Stimulated activated CD8-positive, alpha-beta memory T cell treated with anti-CD3 and anti-CD28 coated beads, Interleukin-4, amount 100 ng/mL, for 48 hours (primary cell): ENCODE data around the gene NUP160.
A peak's percentile ranks its signal among the peaks of the same experiment; 100 is the strongest.
"Not testable (repeated sequence)": the region's sequence is repeated elsewhere in the genome, so short reads cannot be mapped to it uniquely, and the experiment has no call there.

Source experiments
- DNase-seq: peaks from one replicate; pipeline ENCODE4 v3.0.0-alpha.2; 2020

NUP160 gene, protein sequence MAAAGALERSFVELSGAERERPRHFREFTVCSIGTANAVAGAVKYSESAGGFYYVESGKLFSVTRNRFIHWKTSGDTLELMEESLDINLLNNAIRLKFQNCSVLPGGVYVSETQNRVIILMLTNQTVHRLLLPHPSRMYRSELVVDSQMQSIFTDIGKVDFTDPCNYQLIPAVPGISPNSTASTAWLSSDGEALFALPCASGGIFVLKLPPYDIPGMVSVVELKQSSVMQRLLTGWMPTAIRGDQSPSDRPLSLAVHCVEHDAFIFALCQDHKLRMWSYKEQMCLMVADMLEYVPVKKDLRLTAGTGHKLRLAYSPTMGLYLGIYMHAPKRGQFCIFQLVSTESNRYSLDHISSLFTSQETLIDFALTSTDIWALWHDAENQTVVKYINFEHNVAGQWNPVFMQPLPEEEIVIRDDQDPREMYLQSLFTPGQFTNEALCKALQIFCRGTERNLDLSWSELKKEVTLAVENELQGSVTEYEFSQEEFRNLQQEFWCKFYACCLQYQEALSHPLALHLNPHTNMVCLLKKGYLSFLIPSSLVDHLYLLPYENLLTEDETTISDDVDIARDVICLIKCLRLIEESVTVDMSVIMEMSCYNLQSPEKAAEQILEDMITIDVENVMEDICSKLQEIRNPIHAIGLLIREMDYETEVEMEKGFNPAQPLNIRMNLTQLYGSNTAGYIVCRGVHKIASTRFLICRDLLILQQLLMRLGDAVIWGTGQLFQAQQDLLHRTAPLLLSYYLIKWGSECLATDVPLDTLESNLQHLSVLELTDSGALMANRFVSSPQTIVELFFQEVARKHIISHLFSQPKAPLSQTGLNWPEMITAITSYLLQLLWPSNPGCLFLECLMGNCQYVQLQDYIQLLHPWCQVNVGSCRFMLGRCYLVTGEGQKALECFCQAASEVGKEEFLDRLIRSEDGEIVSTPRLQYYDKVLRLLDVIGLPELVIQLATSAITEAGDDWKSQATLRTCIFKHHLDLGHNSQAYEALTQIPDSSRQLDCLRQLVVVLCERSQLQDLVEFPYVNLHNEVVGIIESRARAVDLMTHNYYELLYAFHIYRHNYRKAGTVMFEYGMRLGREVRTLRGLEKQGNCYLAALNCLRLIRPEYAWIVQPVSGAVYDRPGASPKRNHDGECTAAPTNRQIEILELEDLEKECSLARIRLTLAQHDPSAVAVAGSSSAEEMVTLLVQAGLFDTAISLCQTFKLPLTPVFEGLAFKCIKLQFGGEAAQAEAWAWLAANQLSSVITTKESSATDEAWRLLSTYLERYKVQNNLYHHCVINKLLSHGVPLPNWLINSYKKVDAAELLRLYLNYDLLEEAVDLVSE (N-terminal part only)

DNA sequence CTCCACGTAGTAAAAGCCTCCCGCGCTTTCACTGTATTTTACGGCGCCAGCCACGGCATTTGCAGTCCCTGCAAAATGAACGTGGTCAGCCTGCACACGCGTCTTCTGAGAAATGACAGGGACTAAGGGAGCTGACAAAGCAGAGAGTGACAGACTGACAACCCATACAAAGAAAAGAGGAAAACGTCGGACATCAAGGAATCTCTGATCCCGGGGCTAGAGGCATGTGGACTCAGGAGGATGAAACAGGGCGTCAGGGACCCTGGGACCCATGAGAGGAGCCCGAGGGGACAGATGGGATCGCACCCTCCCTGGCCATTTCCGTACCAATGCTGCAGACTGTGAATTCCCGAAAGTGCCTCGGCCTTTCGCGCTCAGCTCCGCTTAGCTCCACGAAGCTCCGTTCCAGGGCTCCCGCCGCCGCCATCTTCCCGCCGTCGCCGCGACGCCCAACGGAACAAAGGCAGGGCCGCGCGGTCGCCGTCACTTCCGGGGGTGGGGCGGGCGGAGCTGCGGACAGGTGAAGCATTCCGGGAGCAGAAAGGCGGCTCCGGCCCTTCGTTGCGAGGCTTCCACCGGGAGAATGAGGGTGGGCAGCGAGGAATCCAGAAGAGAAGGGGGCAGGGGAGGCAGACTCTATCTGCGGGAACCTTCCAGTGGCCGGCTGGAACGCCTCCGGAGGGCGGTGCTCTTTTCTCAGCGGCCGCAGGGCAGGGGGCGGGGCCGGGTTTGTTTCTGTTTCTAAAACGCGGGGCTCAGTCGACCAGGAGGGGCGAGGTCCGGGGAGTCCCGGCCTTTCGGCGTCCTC is at the start of gene NUP160:
Gene NUP160 (minus strand): TSS at position 459 of the 808 bp plus-strand sequence. CDS start 32 bp downstream, at position 427.
- peak; percentile 95 for DNase-seq

DNA sequence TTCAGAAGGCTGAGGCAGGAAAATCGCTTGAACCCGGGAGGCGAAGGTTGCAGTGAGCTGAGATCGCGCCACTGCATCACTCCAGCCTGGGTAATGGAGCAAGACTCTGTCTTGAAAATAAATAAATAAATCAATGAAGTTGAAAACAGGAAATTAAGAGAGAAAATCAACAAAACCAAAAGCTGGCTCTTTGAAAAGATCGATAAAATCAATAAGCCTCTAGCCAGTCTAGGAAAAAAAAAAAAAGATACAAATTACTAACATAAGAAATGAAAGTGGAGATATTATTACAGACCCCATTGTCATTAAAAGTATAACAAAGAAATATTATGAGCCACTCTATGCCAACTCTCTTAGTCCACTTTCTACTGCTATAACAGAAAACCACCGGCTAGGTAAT is 48.0 kb upstream of the NUP160 start:
- DNase-seq, result no peak

DNA sequence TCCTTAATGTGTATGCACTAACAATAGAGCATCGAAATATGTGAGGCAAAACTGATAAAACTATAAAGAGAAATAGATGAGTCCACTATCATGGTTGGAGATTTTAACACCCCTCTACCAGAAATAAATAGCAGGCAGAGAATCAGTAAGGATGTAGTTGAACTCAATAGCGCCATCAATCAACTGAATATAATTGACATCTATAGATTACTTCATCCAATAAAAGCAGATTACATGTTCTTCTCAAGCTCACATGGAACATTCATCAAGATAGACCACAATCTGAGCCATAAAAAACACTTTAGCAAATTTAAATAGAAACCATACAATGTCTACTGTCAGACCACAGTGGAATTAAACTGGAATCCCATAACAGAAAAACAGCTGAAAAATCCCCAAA is 46.9 kb upstream of the NUP160 start:
- no peak for DNase-seq

DNA sequence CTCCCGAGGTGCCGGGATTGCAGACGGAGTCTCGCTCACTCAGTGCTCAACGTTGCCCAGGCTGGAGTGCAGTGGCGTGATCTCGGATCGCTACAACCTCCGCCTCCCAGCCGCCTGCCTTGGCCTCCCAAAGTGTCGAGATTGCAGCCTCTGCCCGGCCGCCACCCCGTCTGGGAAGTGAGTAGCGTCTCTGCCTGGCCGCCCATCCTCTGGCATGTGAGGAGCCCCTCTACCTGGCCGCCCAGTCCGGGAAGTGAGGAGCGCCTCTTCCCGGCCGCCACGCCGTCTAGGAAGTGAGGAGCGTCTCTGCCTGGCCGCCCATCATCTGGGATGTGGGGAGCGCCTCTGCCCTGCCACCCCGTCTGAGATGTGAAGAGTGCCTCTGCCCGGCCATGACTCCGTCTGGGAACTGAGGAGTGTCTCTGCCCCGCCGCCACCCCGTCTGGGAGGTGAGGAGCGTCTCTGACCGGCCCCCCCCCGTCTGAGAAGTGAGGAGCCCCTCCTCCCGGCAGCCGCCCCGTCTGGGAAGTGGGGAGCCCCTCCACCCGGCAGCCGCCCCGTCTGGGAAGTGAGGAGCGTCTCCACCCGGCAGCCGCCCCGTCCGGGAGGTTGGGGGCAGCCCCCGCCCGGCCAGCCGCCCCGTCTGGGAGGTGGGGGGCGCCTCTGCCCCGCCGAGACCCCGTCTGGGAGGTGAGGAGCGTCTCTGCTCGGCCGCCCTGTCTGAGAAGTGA is 44.6 kb upstream of the NUP160 start:
- DNase-seq, result not testable (repeated sequence)

DNA sequence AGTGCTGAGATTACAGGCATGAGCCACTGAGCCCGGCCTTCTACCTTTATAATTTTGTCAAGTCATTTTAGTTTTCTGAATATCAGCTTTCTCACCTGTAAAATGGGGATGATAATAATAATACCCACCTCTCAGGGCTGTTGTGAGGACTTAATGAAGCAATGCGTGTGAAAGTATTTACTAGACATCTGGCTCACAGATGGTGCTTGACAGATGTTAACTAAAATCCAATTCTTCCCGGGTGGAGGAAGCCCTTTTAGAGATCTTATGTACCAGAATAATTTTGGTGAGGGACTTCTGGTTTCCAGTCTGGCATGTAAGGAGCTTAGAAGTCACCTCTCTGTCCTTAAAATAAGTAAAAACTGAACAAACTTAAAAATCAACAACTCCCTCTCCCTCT is 43.7 kb upstream of the NUP160 start:
- DNase-seq, result no peak

DNA sequence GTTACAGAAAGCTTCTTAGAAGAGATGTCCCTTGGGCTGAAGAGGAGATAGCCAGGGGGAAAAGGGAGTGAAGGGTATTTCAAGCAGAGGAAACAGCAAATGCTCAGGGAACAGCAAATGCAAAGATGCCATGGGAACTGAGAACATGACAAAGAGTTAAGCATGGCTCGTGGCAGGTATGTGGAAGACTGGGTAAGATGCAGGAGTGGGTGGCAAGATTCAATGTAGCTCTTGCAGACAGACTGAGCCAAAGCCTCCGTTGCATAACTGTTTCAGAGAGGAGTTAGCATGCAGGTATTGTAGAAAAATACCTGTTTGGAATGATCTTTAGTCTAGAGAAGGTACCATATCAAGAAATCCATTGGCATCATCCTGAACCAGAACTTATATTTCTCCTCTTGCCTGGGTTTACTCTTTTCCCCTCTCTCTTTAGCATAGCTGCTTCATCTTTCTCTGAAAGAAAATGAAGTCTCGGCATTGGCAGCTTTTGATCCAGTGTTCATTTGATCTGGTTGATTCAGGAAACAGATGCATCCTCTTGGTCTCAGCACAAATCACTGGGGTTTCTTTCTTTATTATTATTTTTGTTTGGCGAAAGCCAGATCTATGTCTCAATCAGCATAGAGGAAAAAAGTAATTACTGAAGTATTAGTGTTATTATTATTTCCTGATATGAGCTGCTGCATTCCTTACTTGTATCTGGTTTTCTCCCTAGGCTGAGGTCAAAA is 41.7 kb upstream of the NUP160 start:
- DNase-seq, result no peak

DNA sequence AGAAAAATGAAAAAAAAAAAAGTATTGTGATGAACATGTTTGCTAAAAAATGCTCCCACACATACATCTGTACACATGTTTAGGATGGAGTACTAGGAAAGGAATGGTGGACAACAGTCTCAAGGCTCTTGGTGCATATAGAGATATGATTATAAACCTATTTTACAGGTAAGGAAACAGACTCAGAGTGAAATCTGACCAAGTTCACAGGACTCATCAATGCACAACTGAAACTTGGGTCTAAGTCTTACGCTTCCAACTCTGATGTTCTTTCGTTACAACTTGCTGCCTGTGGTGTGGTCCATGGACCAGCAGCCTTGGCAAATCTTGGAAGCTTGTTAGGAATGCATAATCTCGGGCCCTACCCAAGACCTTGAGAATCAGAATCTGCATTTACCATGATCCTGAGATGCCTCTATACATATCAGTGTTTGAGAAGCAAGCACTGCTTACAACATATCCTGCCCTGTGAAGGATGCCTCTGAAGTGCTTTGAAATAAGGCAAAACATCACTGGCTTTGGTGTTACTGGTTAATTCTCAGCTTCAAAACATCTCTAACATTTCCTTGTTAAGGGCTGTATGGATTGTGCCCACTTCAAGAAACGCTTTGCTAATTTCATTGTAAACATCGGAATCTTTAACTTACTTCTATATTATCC is 39.9 kb upstream of the NUP160 start:
- no peak for DNase-seq

DNA sequence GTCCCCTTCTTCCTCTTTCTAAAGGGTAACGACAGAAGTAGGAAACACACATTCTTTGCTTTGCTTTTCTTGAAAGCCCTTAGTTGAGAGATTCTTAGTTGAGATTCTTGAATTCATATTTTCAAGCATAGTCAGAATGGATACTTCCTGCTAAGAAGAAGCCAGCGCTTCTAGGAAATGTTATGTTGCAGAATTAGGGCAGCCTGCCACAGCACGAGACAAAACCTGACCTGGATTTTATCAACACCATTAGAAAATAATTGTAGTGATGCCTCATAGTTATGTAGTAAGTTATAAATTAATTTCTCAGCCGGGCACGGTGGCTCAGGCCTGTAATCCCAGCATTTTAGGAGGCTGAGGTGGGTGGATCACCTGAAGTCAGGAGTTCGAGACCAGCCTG is 37.9 kb upstream of the NUP160 start:
- no peak for DNase-seq

DNA sequence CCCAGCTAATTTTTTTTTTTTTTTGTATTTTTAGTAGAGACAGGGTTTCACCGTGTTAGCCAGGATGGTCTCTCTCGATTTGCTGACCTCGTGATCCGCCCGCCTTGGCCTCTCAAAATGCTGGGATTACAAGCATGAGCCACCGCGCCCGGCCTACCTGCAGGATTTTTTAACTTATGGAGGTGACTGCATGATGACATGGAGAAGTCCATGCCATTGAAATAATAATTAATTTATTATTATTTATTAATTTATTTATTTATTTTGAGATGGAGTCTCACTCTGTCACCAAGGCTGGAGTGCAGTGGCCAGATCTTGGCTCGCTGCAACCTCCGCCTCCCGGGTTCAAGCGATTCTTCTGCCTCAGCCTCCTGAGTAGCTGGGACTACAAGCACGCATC is 34.3 kb upstream of the NUP160 start:
- not testable (repeated sequence) for DNase-seq

DNA sequence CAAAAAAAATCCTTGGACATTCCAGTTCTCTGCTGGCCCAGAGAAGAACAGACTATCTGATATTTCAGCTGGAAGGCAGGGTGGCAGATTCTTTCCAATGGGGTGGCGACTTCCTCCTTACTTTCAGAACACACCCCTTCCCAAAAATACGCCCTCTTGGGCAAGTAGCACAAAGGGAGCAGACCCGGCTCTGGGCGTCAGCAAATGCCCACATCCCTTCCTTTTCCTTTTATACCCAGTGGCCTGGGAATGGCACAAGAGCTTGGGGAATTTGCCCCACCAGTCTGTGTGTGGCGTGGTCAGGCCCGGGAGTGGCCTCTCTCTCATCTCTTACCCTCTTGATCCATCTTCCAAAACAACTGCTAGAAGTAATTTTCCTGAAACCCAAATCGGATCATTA is 33.0 kb upstream of the NUP160 start:
- DNase-seq, result no peak

DNA sequence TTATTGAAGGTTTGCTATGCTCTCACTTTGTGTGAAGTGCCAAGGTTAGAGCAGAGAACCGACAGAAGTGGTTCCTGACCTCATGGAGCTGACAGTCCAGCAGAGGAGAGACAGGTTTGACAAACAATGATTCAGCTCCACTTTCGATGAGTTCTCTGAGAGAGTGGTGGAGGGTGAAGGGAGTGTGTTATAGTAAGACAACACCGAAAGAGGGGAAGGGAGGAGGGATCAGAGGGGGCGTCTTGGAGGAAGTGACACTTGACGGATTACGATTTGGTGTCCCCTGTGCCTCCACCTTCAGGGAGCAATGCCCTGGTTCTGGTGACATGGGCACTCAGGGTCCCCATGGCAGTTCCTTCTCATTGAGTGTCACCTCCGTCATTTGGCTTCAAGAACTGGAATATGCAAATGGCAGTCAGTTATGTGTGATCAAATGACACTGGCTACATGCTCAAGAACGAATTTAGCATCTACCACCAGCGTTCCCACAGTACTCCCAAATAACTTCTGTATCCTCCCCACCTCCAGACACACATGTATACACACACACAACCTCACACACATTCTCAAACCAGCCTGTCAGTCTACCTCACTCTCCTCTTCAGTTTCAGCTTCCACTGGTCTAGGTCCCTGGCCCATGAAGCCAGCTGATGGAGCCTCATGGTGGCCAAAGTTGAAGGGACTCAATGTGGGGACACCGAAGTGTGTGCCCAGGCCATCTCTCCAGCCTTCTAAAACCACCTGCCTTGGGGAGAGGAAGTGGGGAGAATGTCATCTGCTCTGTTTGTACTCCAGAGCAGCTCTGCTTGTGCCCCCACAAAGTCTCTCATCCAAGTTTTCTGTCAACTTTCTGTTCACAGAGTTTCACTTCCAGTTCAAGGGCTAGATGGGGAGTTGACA is 31.4 kb upstream of the NUP160 start:
- DNase-seq, result no peak

DNA sequence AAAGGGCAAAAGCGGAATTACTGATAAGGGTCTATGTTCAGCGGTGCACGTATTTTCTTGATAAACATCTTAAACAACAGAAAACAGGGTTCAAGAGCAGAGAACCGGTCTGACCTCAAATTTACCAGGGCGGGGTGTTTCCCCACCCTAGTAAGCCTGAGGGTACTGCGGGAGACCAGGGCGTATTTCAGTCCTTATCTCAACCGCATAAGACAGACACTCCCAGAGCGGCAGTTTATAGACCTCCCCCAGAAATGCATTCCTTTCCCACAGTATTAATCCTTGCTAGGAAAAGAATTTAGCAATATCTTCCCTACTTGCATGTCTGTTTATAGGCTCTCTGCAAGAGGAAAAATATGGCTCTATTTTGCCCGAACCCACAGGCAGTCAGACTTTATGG is 27.7 kb upstream of the NUP160 start:
- not testable (repeated sequence) for DNase-seq

DNA sequence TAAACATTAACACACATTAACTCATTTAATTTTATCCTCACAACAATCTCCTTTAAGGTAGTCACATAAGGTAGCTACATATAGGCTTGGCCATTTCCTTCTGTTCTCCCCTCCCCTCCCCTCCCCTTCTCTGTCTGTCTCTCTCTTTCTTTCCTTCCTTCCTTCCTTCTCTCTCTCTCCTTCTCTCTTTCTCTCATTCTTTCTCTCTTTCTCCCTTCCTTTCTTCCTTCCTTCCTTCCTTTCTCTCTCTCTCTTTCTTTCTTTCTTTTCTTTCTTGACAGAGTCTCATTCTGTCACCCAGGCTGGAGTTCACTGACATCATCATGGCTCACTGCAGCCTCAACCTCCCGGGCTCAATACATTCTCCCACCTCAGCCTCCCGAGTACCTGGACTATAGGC is 22.3 kb upstream of the NUP160 start:
- no peak for DNase-seq

DNA sequence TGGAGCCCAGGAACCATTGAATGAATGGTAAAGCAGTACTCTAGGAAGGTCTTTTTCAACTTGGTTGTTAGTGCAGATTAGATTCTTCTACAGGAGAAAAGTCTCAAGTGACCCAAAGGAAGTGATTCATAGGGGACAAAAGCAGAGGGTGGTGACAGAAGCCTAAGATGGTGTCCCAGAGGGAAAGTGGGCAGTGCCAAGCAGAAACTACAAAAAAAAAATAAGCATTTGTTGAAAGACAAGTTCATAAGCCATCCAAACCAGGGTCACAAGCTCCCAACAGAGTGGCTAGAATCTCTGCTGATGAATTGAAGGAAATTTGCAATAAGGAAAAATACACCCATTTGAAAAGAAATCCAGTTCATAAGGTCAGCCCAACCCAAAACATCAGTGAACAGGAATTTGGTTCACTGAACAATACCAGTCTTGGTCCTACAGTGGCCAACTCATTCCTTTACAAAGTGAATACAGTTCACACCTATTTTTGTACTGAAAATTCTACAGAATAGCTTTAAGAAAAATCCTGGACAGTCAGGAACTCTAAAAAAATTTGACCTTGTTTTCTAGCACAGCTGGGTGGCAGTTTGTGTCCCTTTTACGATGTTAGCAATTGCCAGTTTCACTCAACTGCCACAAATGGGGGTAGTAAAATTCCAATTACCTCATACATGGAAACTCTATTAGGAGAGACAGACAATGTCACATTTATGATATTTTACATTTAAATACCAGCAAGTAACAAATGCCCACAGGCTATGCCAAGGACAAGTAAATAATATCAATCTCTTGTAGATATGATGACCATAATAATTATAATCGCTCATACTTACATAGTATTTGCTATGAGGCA is 21.6 kb upstream of the NUP160 start:
- DNase-seq, result no peak

DNA sequence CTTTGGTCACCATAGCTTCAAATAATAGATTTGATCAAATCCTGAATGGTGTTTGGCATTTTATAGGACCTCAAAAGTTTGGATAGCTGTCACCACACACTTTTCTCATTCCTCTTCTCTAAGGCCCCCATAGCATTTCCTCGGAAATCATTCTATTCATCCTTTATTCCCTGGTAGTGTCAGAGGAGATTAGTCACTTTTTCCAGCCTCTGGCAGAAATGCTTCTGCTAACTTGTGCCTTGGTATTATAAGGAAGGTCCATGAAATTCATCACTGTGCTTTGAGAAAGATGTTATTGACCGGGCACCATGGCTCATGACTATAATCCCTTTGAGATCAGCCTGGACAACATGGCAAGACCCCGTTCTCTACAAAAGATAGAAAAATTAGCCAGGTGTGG is 19.7 kb upstream of the NUP160 start:
- DNase-seq, result no peak

DNA sequence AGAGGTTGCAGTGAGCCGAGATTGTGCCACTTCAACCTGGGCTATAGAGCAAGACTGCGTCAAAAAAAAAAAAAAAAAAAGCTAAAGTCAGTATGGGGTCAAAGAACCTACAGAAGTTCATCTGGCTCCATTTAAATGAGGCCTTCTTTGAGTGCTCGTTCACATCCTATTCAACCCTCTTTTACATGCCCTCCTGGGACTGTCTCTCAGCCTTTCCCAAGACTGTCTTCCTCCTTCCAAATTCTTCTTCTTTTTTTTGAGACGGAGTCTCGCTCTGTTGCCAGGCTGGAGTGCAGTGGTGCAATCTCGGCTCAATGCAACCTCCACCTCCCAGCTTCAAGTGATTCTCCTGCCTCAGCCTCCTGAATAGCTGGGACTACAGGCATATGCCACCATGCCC is 18.7 kb upstream of the NUP160 start:
- DNase-seq, result not testable (repeated sequence)

DNA sequence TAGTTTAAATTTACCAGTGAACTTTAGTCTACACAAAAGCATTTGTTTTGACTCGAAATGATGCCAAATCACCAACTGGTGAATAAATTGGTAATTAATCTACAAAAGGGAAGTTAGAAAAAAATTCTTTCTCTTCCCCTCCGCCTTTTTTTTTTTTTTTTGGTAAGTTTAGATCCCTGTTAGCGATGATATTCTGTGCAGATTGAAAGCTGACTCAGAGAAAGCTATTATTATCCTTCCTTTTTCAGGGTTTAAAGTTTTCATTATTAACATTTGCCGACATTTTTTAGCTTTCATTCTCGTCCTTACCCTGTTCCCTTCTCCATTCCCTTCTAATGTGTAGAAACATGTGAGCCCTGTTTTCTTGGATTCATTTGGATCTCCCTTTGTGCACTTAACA is 16.8 kb upstream of the NUP160 start:
- no peak for DNase-seq

DNA sequence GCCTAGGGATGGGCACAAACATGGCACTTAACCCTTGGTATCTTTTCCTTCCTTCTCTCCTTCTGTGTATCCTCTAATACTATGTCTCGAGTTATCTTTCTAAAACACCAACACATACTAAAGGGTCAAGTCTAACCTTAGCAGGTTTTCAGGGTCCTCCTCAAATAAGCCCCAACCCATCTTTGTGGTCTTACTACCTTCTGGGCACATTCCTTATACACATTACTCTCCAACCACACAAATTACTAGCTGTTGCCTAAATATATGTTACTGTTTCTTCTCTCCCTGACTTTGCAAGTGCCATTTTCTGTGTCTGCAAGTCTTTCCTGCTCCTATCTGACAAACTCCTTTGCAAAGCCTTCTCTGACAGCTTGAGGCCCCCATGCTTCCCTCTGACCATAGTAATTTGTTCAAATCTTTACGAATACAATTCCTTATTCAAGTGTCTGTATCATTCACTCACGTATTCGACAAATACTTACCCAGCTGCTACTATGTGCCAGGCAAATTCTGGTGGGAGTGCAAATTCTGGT is 15.8 kb upstream of the NUP160 start:
- no peak for DNase-seq
